Measurements from ENCODE around the gene MPPED1. TPM values are rescaled to one million over a fixed set of nuclear protein-coding genes. Genes with fewer than 3 reads are reported as not detected.

The MPPED1 gene
- total RNA-seq, 1 experiment from 2014 or later = not detected

DNA sequence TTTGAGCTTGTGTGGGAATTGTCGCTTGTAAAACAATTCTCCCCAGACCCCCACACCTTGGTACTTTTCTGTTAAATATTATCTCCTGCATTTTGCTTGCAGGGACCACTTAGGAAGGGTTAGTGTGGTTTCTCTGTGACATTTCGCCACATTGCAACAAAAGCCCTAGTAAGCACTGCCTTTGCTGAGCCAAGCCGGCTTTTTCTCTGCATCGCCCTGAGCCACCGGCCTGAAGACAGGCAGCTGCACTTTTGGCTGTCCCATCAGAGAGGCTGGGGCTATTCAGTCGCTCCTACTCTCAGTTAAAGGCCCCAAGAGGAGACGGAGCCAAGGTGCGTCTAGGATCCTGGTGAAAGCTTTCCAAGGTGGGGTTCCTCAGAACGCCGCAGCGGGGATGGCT is 5.7 kb downstream of the MPPED1 start:
- no TSS peak for BruUV-seq (replicated peaks)
- CTCF ChIA-PET = no interaction called here

DNA sequence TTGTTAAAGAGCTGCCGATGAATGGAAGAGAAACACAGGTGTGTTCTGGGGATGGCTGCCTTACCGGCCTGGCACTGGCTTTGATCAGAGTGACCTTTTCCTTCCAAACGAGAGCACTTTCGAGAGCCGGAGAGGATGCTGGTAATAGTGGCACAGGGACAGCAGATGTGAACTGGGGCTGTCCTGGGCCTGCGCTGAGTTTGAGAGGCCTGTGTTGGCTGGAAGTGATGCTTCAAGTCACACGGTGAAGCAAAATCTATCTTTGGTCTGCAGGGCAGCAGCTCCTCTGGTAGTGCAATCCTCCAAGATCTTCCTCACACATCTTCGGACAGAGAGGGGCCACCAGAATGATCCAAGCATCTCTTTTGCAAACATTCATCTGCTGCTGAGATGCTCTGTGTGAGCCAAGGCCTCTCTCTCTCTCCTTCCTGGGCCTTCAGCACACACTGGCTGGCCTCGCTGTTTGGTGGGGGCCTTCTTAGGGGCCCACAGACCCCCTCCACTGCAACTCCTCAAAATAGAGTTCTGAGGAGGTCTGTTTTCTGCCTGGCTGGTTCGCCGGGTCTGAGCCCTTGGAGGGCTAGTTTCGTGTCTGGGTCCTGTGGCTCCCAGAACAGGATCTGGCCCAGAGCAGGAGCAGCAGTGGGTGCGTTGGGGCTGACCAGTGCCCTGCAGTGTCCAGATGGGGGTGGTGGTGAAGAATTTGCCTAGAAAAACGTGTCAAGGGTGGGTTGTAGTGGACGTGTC is 6.4 kb downstream of the MPPED1 start:
- H3K4me2 ChIP-seq = no peak overlapping the region
- no peak overlapping the region for H3K27ac ChIP-seq
- H3K4me1 ChIP-seq (replicated peaks; ENCODE audit: insufficient read depth) = no peaks in the 10 kb centered on the region
- no peaks in the 10 kb centered on the region for H3F3A ChIP-seq (ENCODE audit: insufficient read depth, low read depth)
- BruUV-seq (replicated peaks) = no TSS peak
- H3K36me3 ChIP-seq (ENCODE audit: low read depth) = no peaks in the 10 kb centered on the region
- no peak for DNase-seq
- no peak overlapping the region for H2AFZ ChIP-seq
- no peaks in the 10 kb centered on the region for H3K9me2 ChIP-seq (ENCODE audit: insufficient read depth)
- peaks cover 100% of the 10 kb centered on the region for H3K27me3 ChIP-seq (ENCODE audit: insufficient read depth, low read depth)
- no peak overlapping the region for H3K4me3 ChIP-seq
- ChIA-PET CTCF (no interaction called here), POLR2A (ENCODE audit: unreplicated experiment) (no interaction called here)
- H4K20me1 ChIP-seq (ENCODE audit: insufficient read depth) = no peaks in the 10 kb centered on the region; the same call in 1 of the 2 replicates
- intact Hi-C loops (cut with micrococcal nuclease; ENCODE audit: unreplicated experiment) = no loop called here
- no peaks in the 10 kb centered on the region for H3K79me2 ChIP-seq (ENCODE audit: low read depth)
- no peaks in the 10 kb centered on the region for H3K9me3 ChIP-seq (ENCODE audit: insufficient read depth, low read depth)
- TF ChIP-seq, protein P1, sequence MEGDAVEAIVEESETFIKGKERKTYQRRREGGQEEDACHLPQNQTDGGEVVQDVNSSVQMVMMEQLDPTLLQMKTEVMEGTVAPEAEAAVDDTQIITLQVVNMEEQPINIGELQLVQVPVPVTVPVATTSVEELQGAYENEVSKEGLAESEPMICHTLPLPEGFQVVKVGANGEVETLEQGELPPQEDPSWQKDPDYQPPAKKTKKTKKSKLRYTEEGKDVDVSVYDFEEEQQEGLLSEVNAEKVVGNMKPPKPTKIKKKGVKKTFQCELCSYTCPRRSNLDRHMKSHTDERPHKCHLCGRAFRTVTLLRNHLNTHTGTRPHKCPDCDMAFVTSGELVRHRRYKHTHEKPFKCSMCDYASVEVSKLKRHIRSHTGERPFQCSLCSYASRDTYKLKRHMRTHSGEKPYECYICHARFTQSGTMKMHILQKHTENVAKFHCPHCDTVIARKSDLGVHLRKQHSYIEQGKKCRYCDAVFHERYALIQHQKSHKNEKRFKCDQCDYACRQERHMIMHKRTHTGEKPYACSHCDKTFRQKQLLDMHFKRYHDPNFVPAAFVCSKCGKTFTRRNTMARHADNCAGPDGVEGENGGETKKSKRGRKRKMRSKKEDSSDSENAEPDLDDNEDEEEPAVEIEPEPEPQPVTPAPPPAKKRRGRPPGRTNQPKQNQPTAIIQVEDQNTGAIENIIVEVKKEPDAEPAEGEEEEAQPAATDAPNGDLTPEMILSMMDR (conservative IDR thresholded peaks at IDR 0.05) = no peak
- TF ChIP-seq EZH2 (IDR thresholded peaks at IDR 0.05; ENCODE audit: low read depth) = no peak

More for the DNA sequence above, 5.7 kb downstream of the MPPED1 start:
- DNase-seq = no peak
- POLR2A ChIA-PET (ENCODE audit: unreplicated experiment) = no interaction called here
- Histone ChIP-seq H4K20me1 (ENCODE audit: insufficient read depth) (no peaks in the 10 kb centered on the region; the same call in 1 of the 2 replicates), H3K4me3 (no peak overlapping the region), H2AFZ (no peak overlapping the region), H3K27me3 (ENCODE audit: insufficient read depth, low read depth) (peaks cover 100% of the 10 kb centered on the region), H3K36me3 (ENCODE audit: low read depth) (no peaks in the 10 kb centered on the region), H3F3A (ENCODE audit: insufficient read depth, low read depth) (no peaks in the 10 kb centered on the region), H3K4me2 (no peak overlapping the region), H3K79me2 (ENCODE audit: low read depth) (no peaks in the 10 kb centered on the region), H3K9me3 (ENCODE audit: insufficient read depth, low read depth) (no peaks in the 10 kb centered on the region), H3K4me1 (replicated peaks; ENCODE audit: insufficient read depth) (no peaks in the 10 kb centered on the region), H3K9me2 (ENCODE audit: insufficient read depth) (no peaks in the 10 kb centered on the region), H3K27ac (no peak overlapping the region)
- intact Hi-C loops (cut with micrococcal nuclease; ENCODE audit: unreplicated experiment) = no loop called here
- peak; percentile 75; the same call in 1 of the 2 replicates for TF ChIP-seq EZH2 (IDR thresholded peaks at IDR 0.05; ENCODE audit: low read depth)
- TF ChIP-seq, protein P1 (conservative IDR thresholded peaks at IDR 0.05) = no peak

DNA sequence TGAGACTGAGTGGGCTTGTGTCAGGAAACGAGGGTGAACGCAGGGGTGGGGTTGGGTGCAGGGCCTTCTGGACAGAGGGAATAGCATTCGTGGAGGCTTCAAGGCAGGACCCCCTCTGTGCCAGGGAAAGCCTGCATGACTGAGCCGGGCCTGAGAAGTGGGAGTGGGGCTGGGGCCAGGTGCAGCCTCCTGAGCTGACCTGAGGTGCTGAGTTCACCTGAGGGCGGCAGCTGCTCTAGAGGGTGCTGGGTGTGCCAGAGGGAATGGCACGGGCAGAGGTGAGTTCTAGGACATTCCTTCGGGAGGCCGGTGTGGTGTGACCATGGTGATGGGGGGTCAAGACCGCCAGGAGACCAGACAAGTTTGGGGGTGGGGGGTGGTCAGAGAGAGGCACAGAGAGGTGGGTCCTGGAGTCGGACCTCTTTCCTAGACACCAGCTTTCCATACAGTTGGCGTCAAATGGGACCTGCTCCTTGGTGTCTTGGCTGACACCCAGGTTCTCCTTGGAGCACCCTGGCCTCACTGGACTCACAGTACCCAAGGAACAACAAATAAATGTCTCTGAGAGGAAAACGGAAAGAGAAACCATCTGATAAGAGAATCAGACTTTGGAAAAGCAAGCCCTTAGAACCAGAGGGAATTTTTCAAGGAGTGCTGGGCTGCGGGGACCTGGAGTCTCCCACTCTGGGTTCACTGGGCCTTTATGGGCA is 7.7 kb downstream of the MPPED1 start:
- TF ChIP-seq EZH2 (IDR thresholded peaks at IDR 0.05; ENCODE audit: low read depth) = no peak
- TF ChIP-seq, protein P1 (conservative IDR thresholded peaks at IDR 0.05) = no peak
- H3K9me2 ChIP-seq (ENCODE audit: insufficient read depth) = no peaks in the 10 kb centered on the region
- no peak overlapping the region for H3K4me2 ChIP-seq
- no peak overlapping the region for H3K27ac ChIP-seq
- no peaks in the 10 kb centered on the region; the same call in 1 of the 2 replicates for H4K20me1 ChIP-seq (ENCODE audit: insufficient read depth)
- intact Hi-C loops (cut with micrococcal nuclease; ENCODE audit: unreplicated experiment) = no loop called here
- no peaks in the 10 kb centered on the region for H3K79me2 ChIP-seq (ENCODE audit: low read depth)
- peaks cover 100% of the 10 kb centered on the region for H3K27me3 ChIP-seq (ENCODE audit: insufficient read depth, low read depth)
- no TSS peak for BruUV-seq (replicated peaks)
- no peak overlapping the region for H3K4me3 ChIP-seq
- H3K36me3 ChIP-seq (ENCODE audit: low read depth) = no peaks in the 10 kb centered on the region
- no peaks in the 10 kb centered on the region for H3F3A ChIP-seq (ENCODE audit: insufficient read depth, low read depth)
- H3K4me1 ChIP-seq (replicated peaks; ENCODE audit: insufficient read depth) = no peaks in the 10 kb centered on the region
- CTCF ChIA-PET = no interaction called here
- no peak for DNase-seq
- no peaks in the 10 kb centered on the region for H3K9me3 ChIP-seq (ENCODE audit: insufficient read depth, low read depth)
- POLR2A ChIA-PET (ENCODE audit: unreplicated experiment) = no interaction called here
- no peak overlapping the region for H2AFZ ChIP-seq
